Lung microvascular endothelial cell (primary cell): ENCODE results near the gene MMP17. TPM values are rescaled to one million over a fixed set of nuclear protein-coding genes. Genes with fewer than 3 reads are reported as not detected.

Experiments used
- DNase-seq, 2 donors: peaks; one replicate each; pipeline versions ENCODE4 v3.0.0 to v3.0.0-alpha.2; 2010; ENCODE audit warnings: low read depth in 2 of 2
- total RNA-seq: library from RNA; depleted of rRNA; stranded (reverse); fragments of >200 nt; gene quantifications from 2 replicates; pipeline ENCODE4 v1.2.1, GENCODE V29; 2014

The MMP17 gene
- total RNA-seq, 1 donor from 2014 or later = 9.9 TPM

- no peak for DNase-seq
These were observed 1.7 kb downstream of the MMP17 start for GRCh38 chr12:131829791-131830334.

- DNase-seq = peak; percentile 87 to 94
These were observed 2.2 kb downstream of the MMP17 start for GRCh38 chr12:131830335-131830913.

GRCh38 chr12:131830914-131831571, 2.9 kb downstream of the MMP17 start:
- peak; percentile 49 to 55 for DNase-seq

- peak in 1 of 2 donors; percentile 64 for DNase-seq
These were observed 3.4 kb downstream of the MMP17 start for GRCh38 chr12:131831635-131832041.

- DNase-seq = peak; percentile 34 to 71
These were observed 4.4 kb downstream of the MMP17 start for GRCh38 chr12:131832321-131833231.

- no peak for DNase-seq
These were observed 5.2 kb downstream of the MMP17 start for GRCh38 chr12:131833288-131833895.

- DNase-seq = peak; percentile 48 to 52
These were observed 5.9 kb downstream of the MMP17 start for GRCh38 chr12:131833896-131834641.

- no peak for DNase-seq
These were observed 6.8 kb downstream of the MMP17 start for GRCh38 chr12:131834798-131835615.

- no peak for DNase-seq
These were observed 7.5 kb downstream of the MMP17 start for GRCh38 chr12:131835616-131836171.

GRCh38 chr12:131836193-131836592, 8.0 kb downstream of the MMP17 start:
- peak; percentile 51 to 54 for DNase-seq

- no peak for DNase-seq
These were observed 8.7 kb downstream of the MMP17 start for GRCh38 chr12:131836714-131837397.

- no peak for DNase-seq
These were observed 12.6 kb downstream of the MMP17 start for GRCh38 chr12:131840643-131841416.

GRCh38 chr12:131841547-131841946, 13.4 kb downstream of the MMP17 start:
- no peak for DNase-seq

GRCh38 chr12:131842169-131842568, 14.0 kb downstream of the MMP17 start:
- DNase-seq = no peak

GRCh38 chr12:131843527-131843926, 15.3 kb downstream of the MMP17 start:
- DNase-seq = no peak

- no peak for DNase-seq
These were observed 15.9 kb downstream of the MMP17 start for GRCh38 chr12:131844140-131844539.

GRCh38 chr12:131844656-131845055, 16.5 kb downstream of the MMP17 start:
- DNase-seq = no peak

- no peak for DNase-seq
These were observed 16.9 kb downstream of the MMP17 start for GRCh38 chr12:131845121-131845520.
